DMS53 treated with DMSO at 0.1 percent for 48 hours (cell line): ENCODE data around the gene TECPR1.

ENCODE experiments used
- DNase-seq: peaks from one replicate; lab custom pipeline; 2025; ENCODE audit not compliant: unreplicated experiment; lab: John Stamatoyannopoulos, UW

TECPR1 gene

DNA sequence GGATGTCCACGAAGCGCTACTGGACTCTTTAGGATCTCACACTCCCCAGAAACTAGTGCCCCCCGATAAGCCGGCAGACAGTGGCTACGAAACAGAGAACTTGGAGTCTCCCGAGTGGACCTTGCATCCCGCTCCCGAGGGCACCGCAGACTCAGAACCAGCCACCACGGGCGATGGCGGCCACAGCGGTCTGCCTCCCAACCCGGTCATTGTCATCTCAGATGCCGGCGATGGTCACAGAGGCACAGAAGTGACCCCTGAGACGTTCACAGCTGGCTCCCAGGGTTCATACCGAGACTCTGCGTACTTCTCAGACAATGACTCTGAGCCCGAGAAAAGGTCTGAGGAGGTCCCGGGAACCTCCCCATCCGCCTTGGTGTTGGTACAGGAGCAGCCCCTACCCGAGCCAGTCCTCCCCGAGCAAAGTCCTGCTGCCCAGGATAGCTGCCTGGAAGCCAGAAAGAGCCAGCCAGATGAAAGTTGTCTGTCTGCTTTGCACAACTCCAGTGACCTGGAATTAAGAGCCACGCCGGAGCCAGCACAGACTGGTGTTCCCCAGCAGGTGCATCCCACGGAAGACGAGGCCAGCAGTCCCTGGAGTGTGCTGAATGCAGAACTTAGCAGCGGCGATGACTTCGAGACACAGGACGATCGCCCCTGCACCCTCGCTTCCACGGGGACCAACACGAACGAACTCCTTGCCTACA lies 58.4 kb downstream of the TECPR1 start:
- no peak for DNase-seq

DNA sequence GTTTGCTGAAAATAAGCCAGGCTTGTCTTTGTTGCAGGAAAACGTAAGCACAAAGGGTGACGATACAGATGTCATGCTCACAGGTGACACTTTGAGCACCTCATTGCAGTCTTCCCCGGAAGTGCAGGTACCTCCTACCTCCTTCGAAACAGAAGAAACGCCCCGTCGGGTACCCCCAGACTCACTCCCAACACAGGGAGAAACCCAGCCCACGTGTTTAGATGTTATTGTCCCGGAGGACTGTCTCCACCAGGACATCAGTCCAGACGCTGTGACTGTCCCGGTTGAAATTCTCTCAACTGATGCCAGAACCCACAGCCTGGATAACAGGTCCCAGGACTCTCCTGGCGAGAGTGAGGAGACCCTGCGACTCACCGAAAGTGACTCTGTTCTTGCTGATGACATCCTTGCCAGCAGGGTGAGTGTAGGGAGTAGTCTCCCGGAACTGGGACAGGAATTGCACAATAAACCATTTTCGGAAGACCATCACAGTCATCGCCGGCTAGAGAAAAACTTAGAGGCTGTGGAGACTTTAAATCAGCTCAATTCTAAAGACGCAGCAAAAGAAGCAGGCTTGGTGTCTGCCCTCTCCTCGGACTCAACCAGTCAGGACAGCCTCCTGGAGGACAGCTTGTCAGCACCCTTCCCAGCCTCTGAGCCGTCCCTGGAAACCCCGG lies 59.1 kb downstream of the TECPR1 start:
- DNase-seq = no peak

DNA sequence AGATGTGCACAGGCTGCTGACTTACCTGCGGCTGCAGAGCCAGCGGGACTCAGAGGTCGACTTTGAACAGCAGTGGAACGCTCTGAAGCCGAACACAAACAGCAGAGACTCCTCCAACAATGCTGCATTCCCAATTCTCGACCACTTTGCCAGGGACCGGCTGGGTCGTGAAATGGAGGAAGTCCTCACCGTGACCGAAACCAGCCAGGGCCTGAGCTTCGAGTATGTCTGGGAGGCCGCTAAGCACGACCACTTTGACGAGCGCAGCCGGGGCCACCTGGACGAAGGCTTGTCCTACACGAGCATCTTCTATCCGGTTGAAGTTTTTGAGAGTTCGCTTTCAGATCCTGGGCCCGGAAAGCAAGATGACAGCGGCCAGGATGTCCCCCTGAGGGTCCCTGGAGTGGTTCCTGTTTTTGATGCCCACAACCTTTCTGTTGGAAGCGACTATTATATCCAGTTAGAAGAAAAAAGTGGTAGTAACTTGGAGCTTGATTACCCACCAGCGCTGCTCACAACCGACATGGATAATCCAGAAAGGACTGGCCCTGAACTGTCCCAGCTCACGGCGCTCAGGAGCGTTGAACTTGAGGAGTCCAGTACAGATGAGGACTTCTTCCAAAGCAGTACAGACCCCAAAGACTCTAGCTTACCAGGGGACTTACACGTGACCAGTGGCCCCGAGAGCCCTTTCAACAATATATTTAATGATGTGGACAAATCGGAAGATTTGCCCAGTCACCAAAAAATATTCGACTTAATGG lies 60.2 kb downstream of the TECPR1 start:
- no peak for DNase-seq

DNA sequence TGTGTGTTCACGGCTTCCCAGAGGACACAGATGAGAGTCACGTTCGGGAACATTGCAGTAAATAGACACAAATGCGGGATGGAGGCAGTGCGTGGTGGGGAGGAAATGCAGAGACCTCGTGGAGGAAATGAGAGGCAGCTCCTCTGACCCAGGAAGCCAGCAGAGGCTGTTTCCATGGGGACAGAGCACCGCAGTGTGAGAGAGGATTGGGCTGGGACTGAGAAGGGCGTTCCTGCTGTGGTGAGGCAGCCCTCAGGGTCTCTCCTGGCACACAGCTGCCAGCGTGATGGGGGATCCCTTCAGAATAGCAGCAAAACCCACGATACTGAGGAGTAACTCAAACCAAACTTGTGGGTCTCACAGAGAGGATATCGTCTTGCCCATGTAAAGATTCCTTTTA lies 62.5 kb downstream of the TECPR1 start:
- no peak for DNase-seq

DNA sequence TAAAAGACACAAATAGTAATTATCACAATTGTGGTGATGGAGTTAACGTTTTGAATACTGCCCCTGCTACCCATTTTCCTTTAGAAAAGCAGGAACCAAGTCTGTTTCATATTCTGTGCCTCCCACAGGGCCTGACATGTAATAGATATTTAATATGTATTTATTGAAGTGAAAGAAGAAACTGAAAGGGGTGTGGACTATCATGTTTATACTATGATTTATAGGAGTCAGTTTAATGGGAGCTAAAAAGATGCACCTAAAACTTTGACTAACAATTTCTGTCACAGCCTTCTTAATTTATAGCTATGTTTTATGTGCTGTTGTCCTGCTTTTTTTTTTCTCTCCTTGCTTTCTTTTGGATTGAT lies 64.9 kb downstream of the TECPR1 start:
- DNase-seq = no peak

DNA sequence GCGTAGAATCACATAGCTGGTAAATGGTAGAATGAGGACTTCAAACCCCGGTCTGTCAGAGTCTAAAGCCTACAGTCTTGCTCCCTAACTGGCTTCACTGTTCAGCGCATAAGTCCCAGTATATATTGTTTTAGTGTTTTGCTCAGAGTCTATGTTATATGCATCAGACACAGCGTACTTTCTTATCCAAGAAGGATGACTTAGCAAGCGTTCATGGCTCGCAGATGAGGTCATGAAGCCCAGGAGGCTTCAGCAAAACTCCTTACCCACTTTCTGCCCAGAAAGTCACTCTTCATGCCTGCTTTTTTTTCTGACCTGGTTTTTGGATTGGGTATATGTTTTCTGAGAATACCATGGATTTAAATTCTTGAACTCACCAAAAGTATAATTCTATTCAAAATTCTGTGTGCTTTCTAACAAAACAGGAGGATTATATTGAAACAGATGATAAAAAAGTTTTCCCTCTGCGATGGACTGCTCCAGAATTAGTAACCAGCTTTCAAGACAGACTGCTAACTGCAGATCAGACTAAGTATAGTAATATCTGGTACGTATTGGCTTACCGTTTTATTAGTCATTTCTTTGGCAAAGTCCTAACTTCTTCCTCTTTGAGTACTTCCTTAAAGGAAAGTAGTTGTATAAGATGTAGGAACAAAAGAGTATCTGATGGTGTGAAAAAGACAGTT lies 65.4 kb downstream of the TECPR1 start:
- no peak for DNase-seq

DNA sequence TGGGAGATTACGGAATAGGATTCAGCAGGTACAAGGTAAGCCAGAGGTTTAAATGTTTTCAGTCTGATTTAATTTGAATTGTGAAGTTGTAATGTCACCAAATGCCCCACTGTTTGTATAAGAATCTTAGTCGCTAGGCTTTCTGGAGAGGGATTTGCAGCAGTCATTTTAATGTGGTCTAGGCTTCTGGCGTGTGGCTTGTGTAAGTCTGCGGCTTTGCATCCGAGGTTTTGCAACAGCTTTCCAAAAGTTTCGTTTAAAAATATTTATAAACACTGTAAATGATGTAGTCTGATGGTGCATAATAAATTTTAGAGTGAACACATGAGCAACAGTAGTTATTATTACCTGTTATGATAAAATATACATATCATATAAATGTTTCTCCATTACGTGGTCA lies 66.9 kb downstream of the TECPR1 start:
- DNase-seq = no peak

DNA sequence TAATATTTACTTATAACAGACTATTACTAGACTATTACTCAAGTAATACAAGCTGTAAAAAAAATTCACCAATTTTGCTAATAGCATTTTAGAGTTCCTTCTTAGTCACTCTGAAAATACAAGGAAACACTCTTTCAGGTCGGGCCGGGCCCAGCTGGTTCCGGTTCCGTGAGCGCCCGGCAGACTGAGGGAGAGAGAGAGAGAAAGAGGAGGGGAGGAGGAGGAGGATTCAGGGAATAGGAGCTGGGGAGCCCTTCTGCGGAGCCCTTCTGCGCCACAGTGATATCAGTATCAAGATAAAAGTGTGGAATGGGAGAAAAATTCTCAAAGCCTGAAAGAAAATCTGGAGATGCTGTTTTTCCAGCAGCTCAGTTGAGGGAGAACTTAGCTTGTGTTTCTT lies 71.3 kb downstream of the TECPR1 start:
- no peak for DNase-seq

DNA sequence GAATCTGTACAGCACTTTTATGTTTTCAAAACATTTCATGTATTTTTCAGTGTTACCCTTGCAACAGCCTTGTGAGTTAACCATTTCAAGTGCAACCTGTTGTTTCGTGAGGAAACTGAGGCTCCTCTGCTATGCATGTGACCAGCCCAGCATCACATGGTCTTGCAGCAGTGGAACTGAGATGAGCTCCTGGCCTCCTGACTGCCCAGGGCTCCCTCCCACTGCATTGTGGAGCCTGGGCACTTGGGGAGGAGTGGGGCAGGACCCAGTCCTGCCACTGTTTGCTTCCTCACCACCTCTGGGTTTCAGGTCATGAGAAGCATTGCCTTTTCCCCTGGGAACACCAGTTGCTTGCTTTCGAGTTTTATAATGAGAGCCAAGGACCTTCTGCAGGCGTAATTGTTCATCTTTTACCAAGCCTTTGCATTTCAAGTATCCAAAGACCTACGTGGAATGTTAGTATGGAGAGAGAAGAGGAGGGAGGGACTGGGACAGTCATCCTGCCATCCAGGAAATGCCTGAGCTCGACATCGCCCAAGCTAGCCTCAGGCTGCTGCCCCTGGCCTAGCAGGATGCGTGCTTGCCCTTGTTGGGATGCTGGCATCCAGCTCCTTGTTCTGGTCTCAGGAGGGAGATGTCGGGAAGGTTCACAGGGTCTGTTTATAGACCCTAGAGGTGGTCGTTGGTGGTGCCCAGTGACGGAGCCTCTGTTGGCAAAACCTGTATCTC lies 73.1 kb downstream of the TECPR1 start:
- peak; percentile 94 for DNase-seq

DNA sequence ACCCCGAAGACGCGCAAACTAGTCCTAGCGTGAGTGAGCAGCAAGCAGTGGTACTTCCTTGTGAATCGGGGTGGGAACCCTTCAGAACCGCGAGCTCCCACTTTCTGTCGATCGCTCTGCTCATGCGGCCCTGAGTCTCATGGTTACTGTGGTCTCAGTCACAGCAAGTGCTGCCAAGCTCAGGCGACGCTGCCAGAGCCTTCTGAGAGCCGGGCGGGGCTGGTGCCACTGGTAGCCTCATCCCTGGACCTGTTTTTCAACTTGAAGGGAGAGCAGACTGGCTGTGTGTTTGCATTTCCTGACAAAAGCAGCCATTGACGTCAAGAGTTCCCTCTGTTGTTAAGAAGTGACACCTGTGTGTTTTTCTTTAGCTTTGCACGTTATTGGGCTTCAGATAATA lies 73.7 kb downstream of the TECPR1 start:
- DNase-seq = peak; percentile 97

DNA sequence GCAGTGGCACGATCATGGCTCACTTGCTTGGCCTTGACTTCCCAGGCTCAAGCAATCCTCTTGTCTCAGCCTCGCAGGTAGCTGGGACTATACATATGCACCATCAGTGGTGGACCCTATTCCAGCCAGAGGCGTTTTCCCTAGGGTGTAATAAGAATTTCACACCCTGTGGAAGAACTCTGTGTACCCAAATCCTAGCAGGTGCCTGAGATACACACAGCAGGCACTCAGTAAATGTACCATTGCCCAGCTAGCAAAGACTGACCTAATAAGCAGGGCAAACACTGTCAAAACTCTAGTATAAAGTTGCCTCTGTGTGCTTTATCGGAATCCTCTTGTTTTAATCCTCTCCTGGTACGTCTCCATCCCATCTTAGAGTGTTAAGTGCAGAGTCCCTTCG lies 74.5 kb downstream of the TECPR1 start:
- no peak for DNase-seq

DNA sequence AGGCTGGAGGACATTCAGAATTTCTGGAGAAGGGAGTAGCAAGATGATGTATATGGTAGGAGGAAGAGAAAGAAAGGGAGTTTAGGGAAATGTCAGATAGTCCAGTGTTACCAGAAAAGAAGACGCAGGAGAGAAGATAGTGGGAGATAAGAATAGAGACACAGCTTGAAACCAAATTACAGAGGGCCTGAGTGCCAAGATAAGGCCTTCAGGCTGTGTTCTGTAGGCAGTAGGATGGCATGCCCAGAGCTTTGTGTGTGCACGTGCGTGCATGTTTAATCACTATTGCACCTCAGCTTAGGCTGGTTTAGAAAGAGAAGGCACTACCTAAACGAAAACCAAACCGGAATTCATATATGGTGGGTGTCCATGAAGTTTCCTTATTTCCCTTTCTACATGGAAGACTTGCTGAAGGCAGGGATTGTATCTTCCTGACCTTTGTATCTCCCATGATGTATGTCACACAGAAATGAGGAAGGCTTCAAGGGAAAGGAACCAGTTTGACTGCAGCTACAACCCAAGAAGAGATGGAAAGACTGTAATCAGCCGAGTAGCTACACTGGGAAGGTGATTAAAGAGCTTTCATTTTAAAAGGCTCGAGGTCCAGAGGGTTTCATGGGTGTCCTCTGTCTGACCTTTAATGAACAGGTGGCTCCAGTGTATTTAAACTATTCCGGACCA lies 76.6 kb downstream of the TECPR1 start:
- DNase-seq = peak; percentile 30

DNA sequence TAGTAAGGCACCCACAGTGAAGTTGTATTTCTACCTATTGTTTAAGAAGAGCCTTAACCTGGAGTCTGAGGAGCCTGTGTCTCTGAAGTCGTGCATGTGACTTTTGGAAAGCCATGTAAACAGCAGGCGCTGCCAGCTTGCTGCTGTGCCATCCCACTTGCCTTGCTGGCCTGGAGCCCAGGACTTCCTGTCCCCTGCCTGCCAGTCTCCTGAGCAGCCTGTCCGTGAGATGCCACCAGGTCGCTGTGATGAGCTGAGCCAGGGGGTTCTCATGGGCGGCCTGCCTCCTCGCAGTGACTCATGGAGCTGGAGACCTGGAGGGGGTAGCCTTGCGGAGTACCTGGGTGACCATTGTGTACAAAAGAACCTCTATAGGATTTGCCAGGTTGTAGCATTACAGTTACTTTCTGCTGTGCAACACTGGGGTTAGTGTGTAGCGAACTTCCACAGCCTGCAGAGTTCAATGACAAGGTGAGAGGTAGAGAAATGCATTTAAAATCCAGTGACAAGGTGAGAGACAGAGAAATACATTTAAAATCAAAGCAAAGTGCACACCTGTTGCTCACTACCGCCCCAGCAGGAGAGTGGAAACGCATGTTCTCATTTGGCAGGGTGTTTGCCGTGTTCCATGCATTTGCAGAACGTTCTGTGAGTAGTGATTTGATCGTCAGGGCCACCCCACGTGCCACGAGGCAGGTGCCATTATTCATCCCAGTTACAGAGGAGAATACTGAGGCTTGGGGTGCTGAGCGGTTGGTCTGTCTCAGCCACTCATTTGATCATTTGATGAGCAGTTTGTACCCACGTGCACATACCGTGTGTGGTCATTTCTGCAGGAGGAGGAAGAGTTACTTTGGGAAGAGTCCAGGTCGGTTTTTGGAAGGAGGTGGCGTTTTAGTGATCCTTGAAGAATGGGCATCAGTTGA lies 77.4 kb downstream of the TECPR1 start:
- DNase-seq = peak; percentile 89

DNA sequence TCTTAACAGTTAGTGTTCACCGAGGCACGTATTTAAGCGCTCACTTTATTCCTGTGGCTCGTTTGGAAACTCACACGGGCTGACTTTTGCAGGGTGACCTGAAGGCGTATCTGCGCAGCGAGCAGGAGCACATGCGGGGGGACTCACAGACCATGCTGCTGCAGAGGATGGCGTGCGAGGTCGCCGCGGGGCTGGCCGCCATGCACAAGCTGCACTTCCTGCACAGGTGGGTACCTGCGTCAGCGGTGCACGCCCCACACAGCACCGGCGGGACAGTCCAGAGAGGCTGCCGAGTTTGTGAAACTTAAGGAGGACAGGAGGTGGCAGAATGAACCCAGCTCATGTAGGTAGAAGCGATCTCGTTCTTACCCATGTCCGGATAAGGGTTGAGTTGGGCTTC lies 80.6 kb downstream of the TECPR1 start:
- peak; percentile 75 for DNase-seq

DNA sequence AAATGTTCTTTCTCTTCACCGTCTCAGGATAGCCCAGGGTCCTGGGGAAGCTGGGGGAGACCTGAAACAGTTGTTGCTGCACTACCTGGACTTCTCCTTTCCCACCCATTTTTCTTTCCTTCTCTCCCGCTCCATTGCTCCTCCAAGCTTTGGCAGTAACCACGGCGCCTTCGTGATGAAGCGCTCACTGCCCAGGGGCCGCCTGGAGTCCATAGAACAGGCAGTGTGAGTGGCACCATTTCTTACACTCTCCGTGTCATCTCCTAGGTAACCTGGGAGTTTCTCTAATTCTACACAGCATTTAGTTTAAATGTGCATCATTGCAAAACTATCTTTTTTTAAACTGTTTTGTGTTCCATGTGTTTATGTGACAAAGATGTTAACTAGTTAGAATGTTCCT lies 81.1 kb downstream of the TECPR1 start:
- peak; percentile 31 for DNase-seq

DNA sequence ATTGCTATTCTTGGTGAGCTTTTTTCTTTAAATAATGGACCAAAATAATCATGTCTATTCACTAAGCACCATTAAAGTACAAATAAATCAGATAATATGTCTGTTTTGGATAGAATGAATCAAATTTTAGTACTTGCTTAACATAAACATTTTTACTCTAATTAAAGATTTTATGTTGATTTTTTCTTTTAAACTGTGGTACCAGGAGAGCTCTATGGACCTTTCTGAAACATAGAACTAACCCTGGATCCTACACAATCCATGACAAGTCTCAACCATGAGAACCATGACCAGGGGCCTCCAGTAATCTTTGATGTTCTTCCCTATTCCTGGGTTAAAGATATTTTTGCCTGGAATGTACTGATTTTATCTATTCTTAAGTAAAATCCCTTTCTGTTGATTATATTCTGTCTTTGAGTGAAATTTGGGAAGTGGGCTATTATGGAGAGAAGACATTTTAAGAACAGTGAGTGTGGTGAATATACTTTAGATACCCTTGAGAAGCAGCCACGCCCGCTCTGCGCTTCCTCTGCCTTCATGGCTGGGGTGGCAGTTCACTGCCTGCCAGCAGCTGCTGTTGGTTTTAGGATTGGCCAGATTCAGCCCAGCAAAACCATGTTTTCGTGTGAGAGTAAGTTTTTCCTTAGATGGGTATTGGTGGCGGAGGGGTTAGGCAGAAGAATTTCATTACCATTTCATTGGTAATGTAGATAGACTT lies 83.0 kb downstream of the TECPR1 start:
- no peak for DNase-seq

DNA sequence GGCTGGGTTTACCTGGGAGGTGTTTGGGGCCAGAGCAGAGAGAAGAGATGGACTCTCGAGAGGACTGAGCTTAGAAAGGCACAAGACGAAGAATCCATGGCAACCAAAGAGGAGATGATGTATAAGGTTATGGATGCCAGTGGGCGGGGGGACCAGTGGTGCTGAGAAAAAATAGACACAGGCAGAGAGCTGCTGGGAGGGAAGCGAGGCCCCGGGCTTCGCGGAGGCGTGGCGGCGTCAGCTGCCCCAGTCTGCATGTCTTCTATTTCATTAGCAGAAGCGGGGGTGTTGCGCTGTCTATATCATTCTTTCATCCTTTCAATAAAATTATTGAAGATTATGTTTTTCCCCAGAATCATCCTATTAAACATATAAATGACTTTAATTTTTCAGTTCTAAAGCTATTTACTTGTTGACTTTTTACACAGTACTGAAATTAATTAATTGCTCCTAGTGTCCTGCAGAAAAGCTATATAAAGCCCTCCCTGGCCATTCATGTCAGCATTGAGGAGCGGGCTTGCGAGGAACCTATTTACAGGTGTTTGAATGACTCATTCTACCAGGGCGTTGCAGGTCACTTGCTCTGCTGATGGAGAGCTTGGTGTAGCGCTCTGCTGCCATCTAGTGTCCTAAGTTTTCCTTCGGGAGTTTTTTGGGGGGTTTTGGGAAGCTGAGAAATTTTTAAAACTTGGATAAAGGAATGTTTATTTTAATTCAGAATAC lies 83.7 kb downstream of the TECPR1 start:
- peak; percentile 90 for DNase-seq

DNA sequence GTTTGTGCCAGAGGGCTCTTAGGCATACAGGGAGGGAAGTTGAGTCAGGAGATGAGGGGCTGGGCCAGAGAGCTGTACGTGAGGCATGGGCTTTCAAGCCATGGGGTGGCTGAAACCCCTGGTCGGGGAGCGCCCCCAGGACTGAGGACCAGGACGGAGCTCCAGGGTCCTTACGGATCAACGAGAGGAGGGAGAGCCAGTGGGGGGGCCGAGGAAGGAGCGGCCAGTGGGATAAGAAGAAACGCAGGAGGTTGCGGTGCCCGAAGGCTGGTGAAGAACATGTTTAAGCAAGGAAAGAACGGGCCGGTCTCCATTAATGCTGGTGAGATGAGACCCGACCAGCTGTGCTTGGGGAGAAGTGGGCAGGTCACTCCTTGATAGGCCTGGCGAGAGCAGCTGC lies 84.4 kb downstream of the TECPR1 start:
- no peak for DNase-seq
